Ureter (tissue), 1 donor: ENCODE results near the gene CELF4. TPM values are rescaled to one million over a fixed set of nuclear protein-coding genes. Genes with fewer than 3 reads are reported as not detected.

Experiments
- DNase-seq: peaks from one replicate; pipeline ENCODE4 v3.0.0-alpha.2; 2020; ENCODE audit warnings: low spot score
- total RNA-seq: library from RNA; stranded (reverse); gene quantifications from one replicate; pipeline ENCODE4 v1.2.4, GENCODE V29; 2023
- donor health status: DM: yes; HTN: yes; CAD: no.

CELF4 gene
- total RNA-seq, 1 donor from 2014 or later = not detected

DNA sequence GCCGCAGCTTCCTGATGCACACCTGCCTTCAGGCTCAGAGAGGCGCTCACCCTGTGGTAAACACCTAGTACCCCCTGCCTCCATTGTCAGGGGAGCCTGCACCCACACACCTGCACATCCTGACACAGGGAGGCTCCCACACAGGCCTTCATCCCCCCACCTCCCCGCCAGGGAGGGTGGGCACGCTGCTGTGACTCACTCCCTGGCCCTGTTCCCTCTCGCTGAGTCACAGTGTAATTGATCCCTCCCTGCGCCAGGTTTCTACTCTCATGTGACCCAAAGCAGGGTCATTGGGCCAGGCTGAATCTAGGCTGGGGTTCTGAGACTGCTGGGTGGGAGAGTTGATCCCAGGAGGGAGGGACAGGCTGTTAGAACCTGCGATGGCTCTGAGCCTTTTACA, 8.5 kb upstream of the CELF4 start:
- no peak for DNase-seq

- DNase-seq = no peak
Measured at GRCh38 chr18:37572736-37573135, 7.1 kb upstream of the CELF4 start.

- DNase-seq = no peak
Measured at GRCh38 chr18:37571266-37571665, 5.7 kb upstream of the CELF4 start.

DNA sequence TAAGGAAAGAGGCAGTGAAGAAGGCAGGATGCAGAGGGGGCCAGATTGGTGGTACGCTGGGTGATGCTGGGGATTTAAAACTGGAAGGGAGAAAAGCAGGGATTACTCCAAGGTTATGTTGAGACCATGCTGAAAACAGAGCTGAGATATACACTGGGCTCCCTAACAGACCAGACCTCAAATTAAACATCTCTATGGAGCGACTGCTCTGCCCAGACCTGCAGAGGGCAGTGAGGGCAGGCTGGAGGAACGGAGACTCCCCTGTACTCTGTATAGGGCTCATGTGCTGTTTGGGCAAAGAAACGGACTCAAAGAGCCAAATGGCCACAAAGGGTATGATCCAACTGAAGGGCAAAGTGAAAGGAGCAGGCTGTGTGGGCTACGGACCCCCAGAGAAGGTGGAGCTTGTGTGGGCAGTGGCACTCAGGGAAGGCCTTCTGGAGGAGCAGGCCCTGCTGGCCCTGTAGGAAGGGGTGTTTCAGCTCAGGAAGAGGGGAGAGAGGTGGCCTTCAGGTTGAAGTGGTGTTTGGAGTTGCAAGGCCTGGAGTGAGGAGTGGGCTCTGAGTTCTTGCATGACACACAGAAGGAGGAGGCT, 4.8 kb upstream of the CELF4 start:
- peak; percentile 14 for DNase-seq

DNA sequence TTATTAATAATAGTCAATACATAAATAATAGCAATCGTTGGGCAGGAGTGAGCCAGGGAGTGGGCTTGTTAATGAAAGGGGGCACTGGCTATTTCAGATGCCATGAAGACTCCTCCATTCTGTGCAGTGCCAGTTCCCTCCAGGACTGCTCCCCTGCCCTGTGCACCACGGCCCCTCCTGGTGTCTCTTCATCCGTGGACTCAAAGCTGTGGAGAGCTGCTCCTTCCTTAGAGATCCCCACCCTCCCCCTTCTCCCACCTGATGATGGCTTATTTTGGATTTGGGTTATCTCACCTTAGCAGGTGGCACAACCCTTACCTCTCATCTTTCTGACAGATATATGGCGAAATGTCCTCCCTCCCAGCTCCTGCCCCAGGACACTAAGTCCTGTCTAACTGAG, 3.1 kb upstream of the CELF4 start:
- DNase-seq = no peak

DNA sequence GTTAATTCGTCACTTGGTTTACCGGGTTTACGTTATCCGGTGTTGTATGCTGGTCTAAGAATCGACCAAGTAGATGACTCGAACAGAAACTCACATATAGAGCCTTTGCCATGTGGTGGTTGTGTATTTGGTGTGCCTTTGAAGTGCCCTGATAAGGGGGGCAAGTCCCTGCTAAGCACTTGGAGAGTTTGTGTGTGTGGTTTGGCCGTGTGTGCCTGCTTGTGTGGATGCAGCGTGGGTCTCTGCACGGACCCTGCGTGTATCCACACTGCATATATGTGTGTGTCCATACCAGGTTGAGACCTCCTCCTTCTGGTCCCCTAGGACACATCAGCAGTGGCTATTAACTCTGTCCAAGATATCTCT, 2.4 kb upstream of the CELF4 start:
- no peak for DNase-seq

DNA sequence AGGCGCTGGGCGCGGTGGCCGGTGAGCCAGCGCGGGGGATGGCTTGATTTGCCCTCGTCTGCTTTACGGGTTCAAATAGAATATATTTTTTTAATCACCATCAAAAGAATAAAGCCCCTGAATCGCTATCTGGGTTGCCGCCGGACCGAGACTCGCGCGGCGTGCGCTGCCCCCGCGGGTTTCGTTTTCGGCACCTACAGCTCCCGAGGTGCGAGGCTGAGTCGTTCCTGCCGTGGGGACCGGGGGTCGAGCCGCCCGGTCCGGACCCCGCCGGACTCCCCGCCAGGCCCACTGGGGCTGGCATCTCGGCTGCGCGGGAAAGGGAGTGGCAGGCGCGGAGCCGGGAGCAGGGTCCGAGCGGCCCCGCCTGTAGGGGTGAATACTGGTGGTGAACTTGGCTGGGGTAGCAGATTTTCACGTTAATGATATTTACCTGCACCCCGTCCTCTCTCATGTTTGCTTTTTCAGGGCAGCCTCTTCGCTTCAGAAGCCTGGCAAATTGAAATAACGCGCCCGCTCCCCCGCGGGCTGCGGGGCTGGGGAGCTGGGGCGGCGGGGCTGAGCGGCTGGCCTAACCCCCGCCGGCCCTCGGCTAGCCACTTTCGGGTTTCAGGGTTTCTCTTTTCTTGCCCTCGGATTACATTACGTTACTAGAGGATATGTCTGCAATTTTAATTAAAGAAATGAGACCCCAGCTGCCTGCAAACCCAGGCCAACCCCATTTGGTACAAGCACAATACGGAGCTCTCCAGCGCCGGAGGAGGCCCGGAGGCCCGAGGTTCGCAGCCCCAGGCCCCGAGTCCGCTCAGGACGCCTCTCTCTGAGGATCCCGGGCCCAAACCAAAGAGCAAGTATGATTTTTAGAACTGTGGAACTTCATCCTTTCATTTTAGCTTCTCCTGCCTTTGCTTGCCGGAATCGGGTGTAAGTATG, 1.7 kb upstream of the CELF4 start:
- DNase-seq = no peak

DNA sequence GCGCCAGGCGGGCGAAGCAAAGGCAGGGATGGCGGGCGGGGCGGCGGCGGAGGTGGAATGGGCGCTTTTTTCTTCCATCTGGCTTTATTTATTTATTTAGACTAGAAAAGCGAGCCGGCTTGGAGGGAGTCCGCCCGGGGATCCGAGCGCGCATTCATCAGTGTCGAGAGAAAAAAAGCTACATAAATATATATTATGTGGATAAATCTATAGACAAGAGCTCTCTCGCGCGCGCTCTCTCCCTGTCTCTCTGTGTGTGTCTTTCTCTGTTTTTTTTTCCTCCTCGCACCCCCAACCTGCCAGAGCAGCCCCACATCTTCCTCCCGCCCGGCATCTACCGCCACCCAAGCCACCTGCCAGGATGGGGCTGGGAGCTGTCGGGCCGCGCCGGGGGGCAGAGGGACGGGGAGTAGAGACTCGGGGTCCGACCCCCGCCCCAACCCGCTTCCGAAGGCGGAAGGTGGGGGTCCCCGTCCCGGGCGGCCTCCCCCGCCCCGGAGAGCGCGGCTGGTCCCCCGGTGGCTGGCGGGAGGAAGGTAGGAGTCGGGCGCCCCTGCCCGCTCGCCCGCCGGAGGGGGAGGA, 972 bp upstream of the CELF4 start:
- DNase-seq = no peak

GRCh38 chr18:37565977-37566478, 430 bp upstream of the CELF4 start:
- DNase-seq = peak; percentile 54

- DNase-seq = peak; percentile 62
Measured at GRCh38 chr18:37564711-37565100, 892 bp downstream of the CELF4 start.

- DNase-seq = no peak
Measured at GRCh38 chr18:37563931-37564392, 1.6 kb downstream of the CELF4 start.

DNA sequence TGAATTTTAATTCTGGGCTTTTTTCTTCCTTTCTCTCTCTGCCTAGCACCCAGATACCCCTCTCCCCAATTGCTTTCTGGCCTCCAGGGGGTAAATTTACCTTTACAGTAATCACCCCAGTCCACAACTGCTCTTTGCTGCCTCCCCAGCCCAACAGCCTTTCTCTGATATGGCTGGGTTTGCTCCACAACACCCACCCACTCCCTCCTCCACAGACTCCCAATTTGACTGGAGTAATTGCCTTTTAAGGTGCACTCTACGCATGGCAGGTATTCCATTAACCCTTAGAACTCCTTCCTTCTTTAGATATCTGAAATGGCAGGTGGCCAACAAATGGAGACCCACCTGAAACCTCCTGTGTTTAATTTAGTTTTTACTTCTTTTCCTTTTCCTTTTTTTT, 3.6 kb downstream of the CELF4 start:
- DNase-seq = no peak

DNA sequence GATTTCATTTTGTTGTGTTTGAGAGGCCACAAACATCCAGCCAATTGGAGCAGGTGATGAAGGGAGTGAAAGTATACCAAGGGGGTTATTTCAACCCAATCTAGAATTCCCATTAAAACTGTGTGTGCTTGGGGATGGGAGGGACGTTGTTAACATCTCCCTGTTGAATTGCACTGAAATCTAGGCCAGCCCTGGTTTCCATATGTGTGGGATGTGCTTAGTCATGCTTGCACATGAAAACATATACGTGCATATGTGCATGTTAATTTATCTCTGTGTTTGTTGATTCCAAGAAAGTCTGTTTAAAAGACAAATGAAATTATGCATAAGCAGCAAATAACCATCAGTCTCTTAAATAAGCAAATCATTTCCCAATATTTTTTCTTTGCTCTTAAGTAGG, 5.6 kb downstream of the CELF4 start:
- DNase-seq = no peak

DNA sequence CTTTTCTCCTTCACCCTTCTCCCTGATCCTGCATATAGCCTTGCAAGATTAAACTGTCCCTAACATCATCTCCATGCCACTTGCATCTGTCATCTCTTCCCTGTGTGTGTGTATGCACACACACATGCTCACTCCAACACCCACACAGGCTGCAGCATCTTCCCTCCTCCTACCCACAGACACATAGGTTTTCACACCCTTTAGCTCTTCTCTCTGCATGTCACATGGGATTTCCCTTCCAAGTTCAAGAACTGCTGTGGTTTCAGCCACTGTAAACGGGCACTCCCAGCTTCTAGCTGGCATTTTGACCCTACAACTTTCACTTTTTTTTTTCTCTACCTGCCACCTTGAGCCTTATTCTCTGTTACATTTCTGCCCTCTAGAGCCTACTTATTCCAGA, 6.4 kb downstream of the CELF4 start:
- no peak for DNase-seq

DNA sequence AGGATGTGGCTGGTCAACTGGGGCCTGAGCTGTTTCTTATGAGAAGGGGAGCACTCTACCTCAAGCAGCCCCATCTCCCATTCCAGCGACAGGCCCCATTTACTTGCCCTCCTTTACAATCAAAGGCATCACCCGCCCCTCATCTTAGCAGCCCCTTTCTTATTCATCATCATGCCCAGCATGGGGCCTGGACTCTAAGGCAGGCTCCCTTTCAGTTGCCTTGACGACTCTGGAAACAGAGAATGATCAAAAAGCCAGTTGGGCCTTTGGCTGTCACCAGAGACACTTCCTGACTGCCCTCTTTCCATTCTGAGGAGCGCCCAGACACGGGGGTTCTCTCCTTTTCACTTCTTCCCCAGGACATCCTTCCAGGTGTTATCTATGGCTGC, 11.2 kb downstream of the CELF4 start:
- no peak for DNase-seq

DNA sequence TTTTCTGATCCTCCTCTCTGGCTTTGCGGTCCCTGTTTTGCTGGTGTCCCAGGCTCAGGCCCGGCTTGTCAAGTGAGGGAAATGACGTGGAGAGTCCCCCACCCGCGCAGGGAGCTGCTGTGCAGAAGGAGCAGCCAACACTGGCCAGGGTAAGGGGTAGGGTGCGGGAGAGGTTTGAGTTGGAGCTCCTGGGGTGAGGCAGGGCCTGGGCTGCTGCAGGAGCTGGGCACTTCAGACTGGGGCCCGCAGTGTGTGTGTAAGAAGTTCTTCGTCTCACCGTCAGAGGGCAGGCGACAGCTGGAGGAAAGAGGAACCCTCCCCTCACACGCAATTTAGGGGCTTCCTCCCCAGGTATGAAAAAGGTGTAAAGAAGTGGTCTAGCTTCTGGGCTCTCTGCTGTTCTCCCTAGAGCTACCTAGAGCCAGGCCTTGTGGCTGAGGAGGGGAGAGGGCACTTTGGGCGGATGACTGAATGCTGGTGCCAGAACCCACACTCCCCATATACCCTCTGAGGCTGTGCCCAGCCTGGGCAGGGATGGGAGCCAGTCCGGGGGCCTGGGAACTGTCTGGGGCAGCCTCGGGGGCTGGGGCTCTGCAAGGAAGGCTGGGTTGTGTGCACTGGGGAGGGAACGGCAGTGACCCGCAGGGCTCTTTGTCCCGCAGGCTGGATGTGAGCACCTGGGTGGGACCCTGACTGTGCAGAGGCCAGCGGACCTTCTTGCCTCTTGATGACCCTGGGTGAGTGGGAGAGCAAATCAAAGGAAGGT, 11.8 kb downstream of the CELF4 start:
- DNase-seq = no peak

- DNase-seq = no peak
Measured at GRCh38 chr18:37552286-37552685, 13.3 kb downstream of the CELF4 start.

GRCh38 chr18:37551846-37552245, 13.8 kb downstream of the CELF4 start:
- DNase-seq = no peak

- DNase-seq = no peak
Measured at GRCh38 chr18:37551249-37551648, 14.3 kb downstream of the CELF4 start.

DNA sequence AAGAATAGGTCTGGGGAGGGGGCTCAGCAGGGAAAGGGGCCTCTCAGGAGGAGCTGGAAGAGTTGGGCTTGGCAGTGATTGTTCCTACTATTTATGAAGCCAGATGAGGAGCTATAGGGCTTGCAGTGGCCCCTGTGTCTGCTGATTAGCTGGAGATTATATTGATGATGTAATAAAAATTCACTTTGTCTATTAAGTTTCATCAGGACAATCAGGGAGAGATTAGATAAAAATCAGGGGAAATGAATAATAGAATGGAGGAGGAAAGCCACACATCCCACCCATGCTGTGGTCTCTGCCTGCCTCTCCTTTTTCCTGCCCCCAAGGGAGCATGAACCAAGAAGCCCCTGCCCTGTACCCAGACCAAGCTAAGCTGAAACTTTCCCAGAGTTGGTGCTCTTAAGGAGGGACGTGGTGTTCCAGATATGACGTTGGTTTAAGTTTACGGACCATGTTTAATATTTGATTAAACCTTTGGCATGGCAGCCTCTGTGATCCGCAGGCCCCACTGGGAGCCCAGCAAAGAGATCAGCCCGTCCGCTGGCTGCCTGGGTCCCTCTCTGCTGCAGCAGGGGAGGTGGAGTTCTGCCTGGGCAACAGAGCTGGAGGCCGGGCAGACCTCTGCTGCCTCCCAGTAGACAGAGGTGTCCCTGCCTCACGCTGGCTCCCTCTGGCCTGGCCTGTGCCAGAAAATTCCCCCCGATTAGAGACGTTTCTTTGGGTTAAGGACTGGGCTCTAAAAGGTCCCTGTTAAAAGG, 15.3 kb downstream of the CELF4 start:
- no peak for DNase-seq

DNA sequence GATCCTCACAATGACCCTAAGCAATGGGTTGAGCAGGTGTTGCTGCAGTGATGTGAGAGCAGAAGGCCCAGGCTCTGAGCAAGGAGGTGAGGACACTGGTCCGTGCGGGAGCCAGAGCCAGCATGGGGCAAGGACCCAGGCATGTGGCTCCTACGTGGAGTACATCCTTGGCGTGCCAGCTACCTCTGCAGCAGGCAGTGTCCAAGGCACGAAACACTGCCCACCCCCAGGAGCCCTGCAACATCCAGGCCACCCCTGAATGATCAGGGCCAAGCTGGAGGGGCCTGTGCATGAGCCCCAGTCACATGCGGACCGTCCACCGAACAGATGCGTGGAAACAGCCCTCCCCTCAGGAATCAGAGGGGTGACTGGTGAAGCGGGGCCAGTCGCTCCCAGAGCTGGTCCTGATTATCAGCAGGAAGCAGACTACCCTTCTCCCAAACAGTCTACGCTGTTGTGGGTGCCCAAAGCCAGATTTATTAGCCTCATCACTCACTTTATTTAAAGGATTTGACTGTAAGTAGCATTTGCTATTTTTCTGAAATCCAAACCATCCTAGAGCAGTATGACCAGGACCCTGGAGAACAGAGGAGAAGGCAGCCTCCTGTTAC, 16.8 kb downstream of the CELF4 start:
- DNase-seq = no peak
